AG10803 (cell line): ENCODE data around the gene MAP7.

Experiments
- DNase-seq: peaks from one replicate; pipeline ENCODE4 v3.0.0; 2010; ENCODE audit warnings: low read depth
- H3K4me3 ChIP-seq: 2 replicates; pipeline ENCODE4 v1.5.1; 2011; ENCODE audit warnings: mild to moderate bottlenecking, low read length, control low read depth
- CTCF ChIP-seq: conservative IDR thresholded peaks from 2 replicates; pipeline ENCODE4 v1.5.1; 2011; ENCODE audit warnings: mild to moderate bottlenecking, low read length, control low read depth, inconsistent platforms

MAP7 gene

GRCh38 chr6:136365776-136366354, 184.4 kb downstream of the MAP7 start:
- TF ChIP-seq CTCF: no peak
- DNase-seq: no peak
- no peak overlapping the region for H3K4me3 ChIP-seq

- no peak for TF ChIP-seq CTCF
- no peak overlapping the region for H3K4me3 ChIP-seq
- no peak for DNase-seq
These were observed 187.5 kb downstream of the MAP7 start for GRCh38 chr6:136362421-136363356.

GRCh38 chr6:136361787-136362186, 188.4 kb downstream of the MAP7 start:
- DNase-seq: no peak
- H3K4me3 ChIP-seq: no peak overlapping the region
- TF ChIP-seq CTCF: no peak

GRCh38 chr6:136360783-136361182, 189.4 kb downstream of the MAP7 start:
- no peak overlapping the region for H3K4me3 ChIP-seq
- no peak for TF ChIP-seq CTCF
- DNase-seq: no peak

GRCh38 chr6:136359851-136360250, 190.4 kb downstream of the MAP7 start:
- TF ChIP-seq CTCF: no peak
- no peak overlapping the region for H3K4me3 ChIP-seq

GRCh38 chr6:136351518-136352110, 198.6 kb downstream of the MAP7 start:
- H3K4me3 ChIP-seq: no peak overlapping the region
- no peak for DNase-seq
- TF ChIP-seq CTCF: no peak

More at GRCh38 chr6:136359851-136360250, 190.4 kb downstream of the MAP7 start:
- no peak for DNase-seq
